CD4-positive, alpha-beta T cell treated with Interferon gamma for 1 hour (primary cell): Measurements from ENCODE around the gene SLC37A1.

ENCODE experiments used
- DNase-seq: peaks from one replicate; pipeline ENCODE4 v3.0.0-alpha.2; 2020

SLC37A1 gene

DNA sequence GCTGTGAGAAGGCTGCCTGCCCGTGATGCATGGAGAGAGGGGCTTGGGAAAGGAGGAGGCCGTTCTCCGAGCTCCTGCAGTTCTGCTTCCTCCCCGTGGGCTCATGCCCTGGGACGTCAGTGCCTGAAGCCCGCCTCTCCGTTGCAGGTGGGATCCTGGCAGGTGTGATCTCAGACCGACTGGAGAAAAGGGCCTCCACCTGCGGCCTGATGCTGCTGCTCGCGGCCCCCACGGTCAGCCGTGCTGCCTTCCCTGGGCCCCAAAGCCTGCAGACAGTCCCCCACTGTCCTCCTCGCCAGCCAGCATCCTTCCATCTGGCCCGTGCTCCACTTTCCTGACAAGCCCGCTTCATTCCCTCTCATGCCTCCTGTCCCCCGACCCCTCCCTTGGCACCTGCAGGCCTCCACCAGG, 50.9 kb downstream of the SLC37A1 start:
- no peak for DNase-seq

DNA sequence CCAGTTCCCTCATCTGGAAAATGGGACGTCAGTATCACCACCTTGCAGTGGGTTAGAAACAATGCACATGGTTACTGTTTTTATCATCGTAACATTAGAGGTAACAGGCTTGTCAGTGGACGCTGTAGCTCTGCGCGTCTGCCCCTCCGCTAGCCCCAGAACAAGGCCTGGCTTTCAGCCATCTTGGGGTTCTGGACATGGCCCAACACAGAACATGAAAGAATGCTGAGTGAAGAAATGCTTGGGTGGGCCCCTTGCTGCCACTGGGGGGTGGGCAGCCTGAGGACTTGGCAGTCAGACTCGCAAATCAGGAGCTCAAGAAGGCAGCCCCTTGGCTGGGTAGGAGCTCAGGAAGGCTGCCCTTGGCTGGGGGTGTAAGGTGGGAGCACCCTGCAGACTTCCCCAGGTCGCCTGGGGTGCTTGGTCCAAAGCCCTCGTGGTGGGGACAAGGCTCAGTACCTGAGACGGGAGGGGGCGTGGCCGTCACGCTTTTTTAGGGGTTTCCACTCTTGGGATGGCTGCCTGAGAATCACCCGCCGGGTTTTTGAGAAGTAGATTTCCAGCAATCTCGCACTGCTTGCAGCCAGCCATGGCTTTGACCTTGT, 51.7 kb downstream of the SLC37A1 start:
- no peak for DNase-seq

DNA sequence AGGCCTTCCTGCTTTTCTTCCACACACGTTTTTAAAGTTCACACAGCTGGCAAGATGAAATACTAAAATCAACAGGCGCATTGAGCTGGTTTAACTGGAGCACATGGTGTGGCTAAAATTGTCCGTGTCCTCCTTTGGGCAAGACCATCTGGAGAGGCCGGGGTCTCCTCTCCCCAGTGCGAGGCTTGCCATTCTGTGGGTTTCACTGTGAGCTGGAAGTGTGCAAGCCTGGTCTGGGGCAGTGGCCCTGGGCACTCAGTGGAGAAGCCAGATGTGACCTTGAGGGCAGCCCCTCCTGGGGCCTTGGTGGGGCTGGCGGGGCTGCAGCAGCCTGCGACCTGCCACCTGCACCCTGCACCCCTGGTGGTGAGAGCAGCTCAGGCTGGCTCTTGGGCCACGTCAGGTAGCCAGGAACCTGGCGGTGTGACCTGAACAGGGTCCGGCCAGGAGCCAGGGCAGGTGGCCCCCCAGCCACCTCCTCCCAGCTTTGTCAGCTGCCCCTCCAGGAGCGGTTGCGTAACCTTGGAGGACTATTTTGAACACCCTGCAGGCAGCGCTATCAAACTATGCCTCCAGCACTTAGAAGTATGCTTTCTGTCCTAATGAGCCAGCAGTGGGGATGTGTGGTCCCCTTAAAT, 52.4 kb downstream of the SLC37A1 start:
- no peak for DNase-seq

DNA sequence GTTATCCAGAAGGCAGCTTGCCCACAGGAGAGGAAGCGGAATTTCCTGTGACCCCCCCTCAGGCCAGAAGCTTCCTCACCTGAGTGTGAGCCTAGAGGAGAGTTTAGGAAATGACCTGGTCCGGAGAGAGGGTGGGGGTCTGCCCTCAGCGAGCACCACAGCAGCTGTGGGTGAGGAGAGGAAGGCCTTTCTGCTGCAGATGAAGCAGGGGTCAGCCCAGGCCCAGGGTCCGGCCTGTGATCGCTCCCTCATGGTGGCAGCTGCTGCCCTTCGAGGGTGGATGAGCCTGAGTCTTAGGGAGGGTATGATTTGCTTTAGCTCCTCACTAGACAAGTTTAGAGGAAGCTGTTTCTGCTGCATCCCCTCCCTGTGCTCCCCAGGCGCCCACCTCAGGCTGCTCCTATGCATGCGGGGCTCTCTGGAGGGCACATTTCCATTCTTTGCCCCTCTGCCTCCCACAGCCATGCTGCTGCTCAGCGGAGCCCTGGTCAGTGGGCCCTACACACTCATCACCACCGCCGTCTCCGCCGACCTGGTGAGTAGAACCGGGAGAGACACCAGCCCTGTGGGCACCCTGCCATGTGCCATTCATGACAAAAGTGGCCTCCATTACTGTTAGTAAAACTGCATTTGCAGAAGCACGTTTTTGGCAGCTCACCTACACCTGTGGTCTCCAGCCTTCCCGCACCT, 53.0 kb downstream of the SLC37A1 start:
- no peak for DNase-seq

GRCh38 chr21:42567214-42567555, 53.5 kb downstream of the SLC37A1 start:
- DNase-seq, result no peak

GRCh38 chr21:42567861-42568260, 54.2 kb downstream of the SLC37A1 start:
- no peak for DNase-seq

DNA sequence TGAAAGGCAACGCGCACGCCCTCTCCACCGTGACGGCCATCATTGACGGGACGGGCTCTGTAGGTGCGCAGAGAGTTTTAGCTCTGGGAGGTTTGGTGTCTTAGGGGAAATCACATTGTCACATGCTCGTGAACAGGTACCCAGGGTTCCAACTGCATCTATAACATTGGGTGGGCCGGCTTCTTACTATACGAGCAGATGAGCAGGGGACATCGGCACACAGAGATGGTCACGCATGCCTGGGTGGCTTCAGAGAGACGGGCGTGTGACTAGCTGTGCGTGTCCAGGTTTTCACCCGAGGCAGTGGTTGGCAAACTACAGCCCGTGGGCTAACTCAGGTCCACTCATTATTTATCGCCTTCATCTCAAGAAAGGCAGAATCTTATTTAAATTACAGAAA, 54.7 kb downstream of the SLC37A1 start:
- DNase-seq, result no peak

GRCh38 chr21:42568866-42569731, 55.4 kb downstream of the SLC37A1 start:
- DNase-seq, result no peak

- no peak for DNase-seq
Measured at GRCh38 chr21:42569732-42570301, 56.2 kb downstream of the SLC37A1 start.

DNA sequence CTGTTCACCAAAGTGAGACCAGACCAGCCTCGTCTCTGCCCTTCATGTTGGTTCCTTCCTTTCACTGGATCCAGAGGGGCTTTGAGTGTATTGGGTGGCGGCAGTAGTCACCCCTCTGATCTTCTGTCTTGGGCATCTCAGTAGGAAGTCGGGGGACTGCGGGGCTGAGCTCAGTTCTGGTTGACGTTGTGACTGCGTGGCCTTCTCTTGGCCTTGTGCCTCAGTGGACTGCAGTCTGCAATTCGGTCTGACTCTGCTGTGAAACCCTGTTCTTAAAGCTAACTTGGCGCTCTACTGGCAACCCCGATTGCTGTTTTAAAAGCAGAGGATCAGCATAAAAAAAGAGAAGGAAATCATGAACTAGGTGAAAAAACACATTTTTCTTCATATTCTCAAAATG, 56.7 kb downstream of the SLC37A1 start:
- no peak for DNase-seq

DNA sequence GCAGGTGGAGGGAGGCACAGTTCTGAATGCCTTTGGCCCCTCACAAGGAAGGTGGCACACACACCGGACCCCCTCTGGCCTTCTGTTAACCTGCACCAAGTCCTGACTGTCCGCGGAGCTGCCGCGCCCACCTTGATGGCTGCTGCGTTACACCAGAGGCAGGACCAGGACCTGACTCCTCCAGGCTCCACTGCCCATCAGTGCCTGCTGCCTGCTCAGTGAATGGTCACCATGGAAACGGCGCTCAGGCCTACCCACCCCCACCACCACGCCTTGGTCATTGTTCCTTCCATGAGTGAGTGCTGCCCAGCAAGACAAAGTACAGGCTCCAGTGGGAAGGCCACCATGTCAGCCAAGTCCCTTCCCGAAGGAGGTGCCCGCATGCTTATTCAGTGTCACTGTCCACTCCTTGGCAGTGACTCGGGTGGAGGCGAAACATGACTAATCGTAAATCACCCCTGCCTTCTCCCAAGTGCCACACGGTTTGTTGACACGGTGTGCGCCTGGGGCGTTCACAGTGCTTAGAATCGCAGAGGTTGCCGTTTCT, 57.3 kb downstream of the SLC37A1 start:
- DNase-seq, result no peak

GRCh38 chr21:42571391-42572150, 57.9 kb downstream of the SLC37A1 start:
- no peak for DNase-seq

- DNase-seq, result no peak
Measured at GRCh38 chr21:42572906-42573495, 59.3 kb downstream of the SLC37A1 start.

DNA sequence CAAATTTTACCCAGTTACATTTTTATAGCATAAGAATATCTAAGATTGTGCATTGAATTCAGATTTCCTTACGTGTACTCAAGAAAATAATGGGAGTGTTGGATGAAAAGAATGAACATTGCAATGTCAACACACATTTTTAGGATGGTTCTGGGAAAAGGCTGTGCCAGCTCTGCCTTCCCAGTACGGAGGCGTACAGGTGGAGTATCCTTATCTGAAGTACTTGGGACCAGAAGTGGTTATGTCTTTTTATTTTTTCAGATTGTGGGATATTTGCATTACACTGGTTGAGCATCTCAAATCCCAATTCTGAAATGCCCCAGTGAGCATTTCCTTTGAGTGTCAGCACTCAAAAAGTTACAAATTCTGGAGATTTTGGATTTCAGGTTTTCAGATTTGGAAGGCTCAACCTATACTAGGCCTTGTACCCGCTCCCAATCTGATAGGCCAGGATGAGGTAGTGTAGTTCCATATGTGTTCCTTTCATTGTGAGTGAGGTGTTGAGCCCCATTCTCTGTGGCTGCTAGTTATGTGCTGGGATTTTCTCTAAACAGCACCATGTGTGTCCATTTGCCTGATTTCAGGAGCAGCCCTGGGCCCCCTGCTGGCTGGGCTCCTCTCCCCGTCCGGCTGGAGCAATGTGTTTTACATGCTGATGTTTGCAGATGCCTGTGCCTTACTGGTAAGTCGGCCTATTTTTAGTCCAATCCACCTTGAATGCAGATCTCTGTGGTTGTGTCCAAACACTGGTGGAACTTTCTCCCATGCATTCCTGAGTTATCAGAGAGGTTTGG, 60.8 kb downstream of the SLC37A1 start:
- no peak for DNase-seq

DNA sequence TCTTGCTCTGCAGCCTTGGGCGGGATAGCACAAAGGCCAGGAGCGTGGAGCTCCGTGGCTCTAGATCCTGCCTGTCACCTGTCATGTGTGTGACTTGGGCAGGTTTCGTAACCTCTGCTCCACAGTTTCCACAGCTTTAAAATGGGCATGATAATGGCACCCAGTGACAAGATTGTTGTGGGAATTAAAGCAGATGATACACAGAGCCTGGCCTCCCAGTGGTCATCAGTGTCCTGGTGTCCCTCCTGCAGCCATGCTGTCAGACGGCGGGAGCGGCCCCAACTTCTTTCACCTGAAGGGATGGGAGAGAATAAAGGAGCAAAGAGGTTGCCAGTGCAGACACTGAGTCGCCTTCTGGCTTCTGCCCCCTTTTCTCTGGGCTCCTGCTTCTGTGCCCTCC, 61.5 kb downstream of the SLC37A1 start:
- no peak for DNase-seq

DNA sequence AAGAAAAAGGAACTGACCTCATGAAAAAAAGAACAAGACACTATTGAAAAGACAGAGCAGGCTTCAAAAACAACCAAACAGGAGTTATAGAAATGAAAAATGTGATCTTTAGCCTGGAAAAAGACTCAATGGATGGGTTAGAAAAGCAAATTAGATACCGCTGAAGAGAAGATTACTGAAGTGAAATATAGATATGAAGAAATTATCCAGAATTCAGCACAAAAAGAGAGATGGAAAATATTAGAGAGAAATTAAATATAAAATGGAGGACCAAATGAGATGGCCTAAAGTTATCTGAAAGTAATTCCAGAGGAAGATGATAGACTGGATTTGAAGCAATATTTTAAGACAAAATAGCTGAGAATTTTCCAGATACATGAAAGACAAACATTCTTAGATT, 63.0 kb downstream of the SLC37A1 start:
- DNase-seq, result no peak

DNA sequence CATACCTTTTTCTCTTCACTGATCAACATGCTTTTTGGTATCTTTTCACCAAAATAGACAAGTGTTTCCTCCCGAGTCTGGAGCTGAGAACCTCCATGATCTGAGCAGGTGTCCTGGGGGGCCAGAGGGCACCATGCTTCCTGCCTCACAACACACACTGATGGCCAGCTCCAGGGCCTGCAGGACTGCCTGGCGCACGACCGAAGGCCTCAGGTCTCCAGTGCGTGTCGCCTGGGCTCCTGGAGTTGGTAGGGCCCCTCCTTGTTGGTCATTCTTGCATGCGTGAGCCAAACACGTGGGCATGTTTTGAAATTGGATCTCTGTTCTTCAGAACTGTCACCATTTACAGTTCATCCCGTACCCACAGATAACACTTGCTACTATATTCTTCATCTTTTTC, 64.4 kb downstream of the SLC37A1 start:
- no peak for DNase-seq

- DNase-seq, result no peak
Measured at GRCh38 chr21:42578761-42579415, 65.2 kb downstream of the SLC37A1 start.

GRCh38 chr21:42579456-42580075, 65.9 kb downstream of the SLC37A1 start:
- no peak for DNase-seq
